ENCODE measurements around the gene AGBL2. TPM values are rescaled to one million over a fixed set of nuclear protein-coding genes. Genes with fewer than 3 reads are reported as not detected.
A peak's percentile ranks its signal among the peaks of the same experiment; 100 is the strongest.
"Not testable (repeated sequence)": the region's sequence is repeated elsewhere in the genome, so short reads cannot be mapped to it uniquely, and the experiment has no call there.

AGBL2 gene
- total RNA-seq, 4 donors from 2014 or later = not detected

DNA sequence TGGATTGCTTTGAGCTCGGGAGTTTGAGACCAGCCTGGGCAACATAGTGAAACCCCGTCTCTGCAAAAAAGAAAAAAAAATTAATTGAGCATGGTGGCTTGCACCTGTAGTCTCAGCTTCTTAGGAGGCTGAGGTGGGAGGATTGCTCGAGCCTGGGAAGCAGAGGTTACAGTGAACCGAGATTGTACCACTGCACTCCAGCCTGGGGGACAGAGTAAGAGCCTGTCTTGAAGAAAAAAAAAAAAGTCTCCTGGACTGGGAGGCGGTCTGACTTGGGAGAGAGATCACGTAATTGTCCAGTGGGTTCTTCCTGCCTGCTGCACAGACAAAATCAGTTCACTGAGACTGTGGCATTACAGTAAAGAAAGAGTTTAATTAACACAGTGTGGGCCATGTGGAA, 69.7 kb downstream of the AGBL2 start:
- H3K4me3 ChIP-seq = no peak overlapping the region
- in situ Hi-C loops (cut with MboI; ENCODE audit: low sequenced_read_pairs in 4 of 4) = loop anchor here in 2 of 4 donors (10.0 to 25.0 kb wide), 3 partner anchors 117 to 199 kb away; partner anchors contain the start of genes NUP160 (in 2 of the 2) and FNBP4 (in 1 of the 2)
- H3K27me3 ChIP-seq = no peaks in the 10 kb centered on the region
- ATAC-seq (no peak), DNase-seq (no peak)
- no peaks in the 10 kb centered on the region for H3K36me3 ChIP-seq
- no peak overlapping the region for H3K27ac ChIP-seq
- no peaks in the 10 kb centered on the region for H3K9me3 ChIP-seq
- intact Hi-C loops (cut with DNase I; ENCODE audit: low total_unique reads) = no loop called here
- no peak for TF ChIP-seq POLR2A (IDR thresholded peaks at IDR 0.05)
- TF ChIP-seq, protein P1, sequence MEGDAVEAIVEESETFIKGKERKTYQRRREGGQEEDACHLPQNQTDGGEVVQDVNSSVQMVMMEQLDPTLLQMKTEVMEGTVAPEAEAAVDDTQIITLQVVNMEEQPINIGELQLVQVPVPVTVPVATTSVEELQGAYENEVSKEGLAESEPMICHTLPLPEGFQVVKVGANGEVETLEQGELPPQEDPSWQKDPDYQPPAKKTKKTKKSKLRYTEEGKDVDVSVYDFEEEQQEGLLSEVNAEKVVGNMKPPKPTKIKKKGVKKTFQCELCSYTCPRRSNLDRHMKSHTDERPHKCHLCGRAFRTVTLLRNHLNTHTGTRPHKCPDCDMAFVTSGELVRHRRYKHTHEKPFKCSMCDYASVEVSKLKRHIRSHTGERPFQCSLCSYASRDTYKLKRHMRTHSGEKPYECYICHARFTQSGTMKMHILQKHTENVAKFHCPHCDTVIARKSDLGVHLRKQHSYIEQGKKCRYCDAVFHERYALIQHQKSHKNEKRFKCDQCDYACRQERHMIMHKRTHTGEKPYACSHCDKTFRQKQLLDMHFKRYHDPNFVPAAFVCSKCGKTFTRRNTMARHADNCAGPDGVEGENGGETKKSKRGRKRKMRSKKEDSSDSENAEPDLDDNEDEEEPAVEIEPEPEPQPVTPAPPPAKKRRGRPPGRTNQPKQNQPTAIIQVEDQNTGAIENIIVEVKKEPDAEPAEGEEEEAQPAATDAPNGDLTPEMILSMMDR (IDR thresholded peaks at IDR 0.05 in 4 of 5, conservative IDR thresholded peaks at IDR 0.05 in 1 of 5) = no peak
- peaks cover 16 to 20% of the 10 kb centered on the region in 2 donors for H3K4me1 ChIP-seq

DNA sequence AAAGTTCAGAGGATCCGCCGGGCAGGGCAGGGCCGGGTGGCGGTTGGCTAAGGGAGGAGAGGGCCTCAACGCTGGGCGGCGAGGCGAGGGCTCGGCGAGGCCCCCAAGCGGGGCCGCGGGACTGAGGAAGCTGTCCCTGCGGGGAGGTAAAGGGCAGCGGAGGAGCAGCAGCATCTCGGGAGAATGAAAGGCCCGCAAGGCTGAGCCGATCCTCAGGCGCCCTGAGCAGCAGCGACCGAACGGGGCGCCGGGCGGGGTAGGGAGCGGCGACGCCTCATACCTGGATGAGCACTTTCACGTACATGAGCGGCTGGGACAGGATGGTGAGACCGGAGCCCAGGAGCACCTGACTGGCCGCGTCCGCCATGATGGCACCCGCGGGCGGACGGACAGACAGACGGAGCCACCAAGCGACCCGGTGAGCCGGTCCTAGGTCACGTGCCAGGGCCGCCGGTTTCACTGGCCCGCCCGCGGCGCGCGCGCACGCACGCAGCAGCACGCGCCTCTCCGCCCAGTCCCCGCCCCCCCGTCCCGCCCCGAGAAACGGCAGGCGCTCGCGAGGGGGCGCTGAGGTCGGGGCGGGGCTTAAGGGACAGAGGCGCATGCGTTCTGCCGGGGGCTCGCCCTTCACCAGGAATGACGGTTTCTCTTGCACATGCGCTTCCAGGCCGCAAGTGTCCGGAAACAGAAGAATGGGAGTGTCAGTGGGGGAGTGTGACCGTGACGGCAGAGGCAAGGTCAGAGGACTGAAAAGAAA, 72.9 kb downstream of the AGBL2 start, which contains the start of gene MTCH2:
TSS of gene MTCH2 (minus strand) at position 461 of the 757 bp plus-strand sequence. CDS start at position 367, 94 bp downstream.
- peak; percentile 94 to 95 for DNase-seq
- TF ChIP-seq, protein P1 (IDR thresholded peaks at IDR 0.05 in 4 of 5, conservative IDR thresholded peaks at IDR 0.05 in 1 of 5) = peak in 3 of 5 experiments; percentile 35 to 56 (median 49)
- TF ChIP-seq POLR2A (IDR thresholded peaks at IDR 0.05) = peak; percentile 86 to 88
- Histone ChIP-seq H3K9me3 (no peaks in the 10 kb centered on the region), H3K4me3 (peak within 1 kb of the TSS; percentile 70 to 100 (median 88)), H3K36me3 (peaks cover 0 to 13% of the 10 kb centered on the region in 2 donors), H3K4me1 (peaks cover 20 to 22% of the 10 kb centered on the region in 2 donors), H3K27me3 (no peaks in the 10 kb centered on the region), H3K27ac (peak within 1 kb of the TSS; percentile 89 to 100 (median 99))
- intact Hi-C loops (cut with DNase I; ENCODE audit: low total_unique reads) (loop anchor here (1.0 to 5.0 kb wide), 5 partner anchors 63 to 1723 kb away; partner anchors contain the start of genes AGBL2, FNBP4, NDUFS3 and NUP160), in situ Hi-C loops (cut with MboI; ENCODE audit: low sequenced_read_pairs in 4 of 4) (loop anchor here in 2 of 4 donors (10.0 to 25.0 kb wide), 3 partner anchors 120 to 203 kb away; partner anchors contain the start of genes NUP160 (in 2 of the 2) and FNBP4 (in 1 of the 2))
- peak; percentile 95 to 96 for ATAC-seq

DNA sequence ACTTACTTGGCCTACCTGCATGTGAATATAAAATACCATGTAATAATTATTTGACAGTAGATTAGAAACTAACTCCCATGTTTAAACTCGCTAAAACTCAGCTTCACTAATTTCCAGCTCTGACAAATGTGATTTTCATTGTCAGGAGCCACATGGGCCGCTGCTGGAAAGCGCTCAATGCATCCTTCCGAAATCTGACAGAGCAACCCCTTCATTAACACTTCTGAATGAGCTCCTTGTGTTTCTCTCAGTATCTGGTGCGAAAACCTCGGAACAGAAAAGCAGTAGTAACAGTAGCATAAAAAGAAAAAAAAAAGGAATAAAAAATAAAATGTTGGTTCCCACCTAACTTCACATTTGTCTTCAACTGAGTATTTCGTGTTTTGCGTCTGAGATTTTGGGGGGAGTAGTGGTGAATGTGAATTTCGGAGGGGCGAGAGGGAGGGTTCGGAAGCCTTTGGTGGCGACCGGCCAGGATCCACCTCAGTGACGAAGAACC, 73.5 kb downstream of the AGBL2 start:
- H3K36me3 ChIP-seq = peaks cover 0 to 13% of the 10 kb centered on the region in 2 donors
- intact Hi-C loops (cut with DNase I; ENCODE audit: low total_unique reads) (loop anchor here (1.0 to 5.0 kb wide), 5 partner anchors 62 to 1723 kb away; partner anchors contain the start of genes AGBL2, FNBP4, NDUFS3 and NUP160), in situ Hi-C loops (cut with MboI; ENCODE audit: low sequenced_read_pairs in 4 of 4) (loop anchor here in 2 of 4 donors (10.0 to 25.0 kb wide), 3 partner anchors 121 to 203 kb away; partner anchors contain the start of genes NUP160 (in 2 of the 2) and FNBP4 (in 1 of the 2))
- no peak for ATAC-seq
- H3K4me3 ChIP-seq = peak overlapping the region; percentile 70 to 100 (median 88)
- H3K27me3 ChIP-seq = no peaks in the 10 kb centered on the region
- peaks cover 20 to 22% of the 10 kb centered on the region in 2 donors for H3K4me1 ChIP-seq
- no peaks in the 10 kb centered on the region for H3K9me3 ChIP-seq
- TF ChIP-seq POLR2A (IDR thresholded peaks at IDR 0.05) = no peak
- TF ChIP-seq, protein P1 (IDR thresholded peaks at IDR 0.05 in 4 of 5, conservative IDR thresholded peaks at IDR 0.05 in 1 of 5) = no peak
- no peak for DNase-seq
- peak overlapping the region; percentile 89 to 100 (median 99) for H3K27ac ChIP-seq

DNA sequence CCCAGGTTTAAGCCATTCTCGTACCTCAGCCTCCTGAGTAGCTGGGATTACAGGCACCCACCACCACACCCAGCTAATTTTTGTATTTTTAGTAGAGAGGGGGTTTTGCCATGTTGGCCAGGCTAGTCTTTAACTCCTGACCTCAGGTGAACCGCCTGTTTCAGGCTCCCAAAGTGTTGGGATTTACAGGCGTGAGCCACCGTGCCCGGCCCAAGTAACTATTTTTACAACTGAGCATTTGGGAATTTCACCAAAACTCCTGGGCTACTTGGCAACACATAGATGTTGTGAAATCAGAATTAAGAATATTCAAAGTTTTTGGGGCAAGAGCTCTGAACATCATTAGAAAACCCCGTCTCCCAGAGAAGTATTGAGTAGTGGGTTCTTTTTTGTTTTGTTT, 74.7 kb downstream of the AGBL2 start:
- not testable (repeated sequence) for H3K4me3 ChIP-seq, H3K27me3 ChIP-seq, ATAC-seq, H3K9me3 ChIP-seq, DNase-seq
- H3K36me3 ChIP-seq = peaks cover 0 to 22% of the 10 kb centered on the region in 2 donors
- H3K4me1 ChIP-seq = peaks cover 20 to 22% of the 10 kb centered on the region in 2 donors
- peak overlapping the region; percentile 19 to 99 (median 94) for H3K27ac ChIP-seq
- intact Hi-C loops (cut with DNase I; ENCODE audit: low total_unique reads) = loop anchor here (5.0 kb wide), 1 partner anchor 77 kb away; the partner anchor contains the start of gene AGBL2
- in situ Hi-C loops (cut with MboI; ENCODE audit: low sequenced_read_pairs in 4 of 4) = loop anchor here in 2 of 4 donors (10.0 to 25.0 kb wide), 3 partner anchors 122 to 204 kb away; partner anchors contain the start of genes NUP160 (in 2 of the 2) and FNBP4 (in 1 of the 2)

DNA sequence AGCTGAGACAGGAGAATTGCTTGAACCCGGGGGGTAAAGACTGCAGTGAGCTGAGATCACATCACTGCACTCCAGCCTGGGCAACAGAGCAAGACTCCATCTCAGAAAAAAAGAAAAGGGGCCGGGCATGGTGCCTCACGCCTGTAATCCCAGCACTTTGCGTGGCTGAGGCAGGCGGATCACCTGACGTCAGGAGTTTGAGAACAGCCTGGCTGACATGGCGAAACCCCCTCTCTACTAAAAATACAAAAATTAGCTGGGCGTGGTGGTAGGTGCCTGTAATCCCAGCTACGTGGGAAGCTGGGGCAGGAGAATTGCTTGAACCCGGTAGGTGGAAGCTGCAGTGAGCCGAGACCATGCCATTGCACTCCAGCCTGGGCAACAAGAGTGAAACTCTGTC, 78.8 kb downstream of the AGBL2 start:
- DNase-seq; H3K9me3 ChIP-seq; intact Hi-C loops (cut with DNase I; ENCODE audit: low total_unique reads); H3K27me3 ChIP-seq; H3K4me3 ChIP-seq; ATAC-seq; H3K27ac ChIP-seq: not testable (repeated sequence)
- Histone ChIP-seq H3K36me3 (peaks cover 0 to 56% of the 10 kb centered on the region in 2 donors), H3K4me1 (peaks cover 11 to 12% of the 10 kb centered on the region in 2 donors)
- in situ Hi-C loops (cut with MboI; ENCODE audit: low sequenced_read_pairs in 4 of 4) = loop anchor here in 1 of 4 donors (25.0 kb wide), 2 partner anchors 126 to 201 kb away; partner anchors contain the start of genes FNBP4 and NUP160
